HepG2 (cell line): ENCODE results near the gene VWA5B1. TPM values are rescaled to one million over a fixed set of nuclear protein-coding genes. Genes with fewer than 3 reads are reported as not detected.
A peak's percentile ranks its signal among the peaks of the same experiment; 100 is the strongest.

Source experiments
- ATAC-seq: fragments of 200-7000 bp; cut with Tn5 transposase; 3 replicates; pipeline ENCODE4 v1.9.1; 2020; ENCODE audit warnings: mild to moderate bottlenecking, moderate library complexity
- BruUV-seq: library from RNA; stranded (reverse); fragments of 400-500 nt; replicated peaks from 2 replicates; lab custom pipeline; 2021; lab: Mats Ljungman, UMichigan
- CTCF ChIA-PET: fragments of 300-600 bp; formaldehyde crosslinking; extraction: SDS; loops from one replicate; lab custom pipeline; 2021; ENCODE audit warnings: low total read pairs, inconsistent platforms, low intra/inter-chr PET ratio; lab: Yijun Ruan, JAX
- POLR2A ChIA-PET: fragments of 350-600 bp; sonication (Branson Sonifier 250); formaldehyde crosslinking; loops from one replicate; lab custom pipeline; 2020; ENCODE audit warnings: antibody characterized with exemption, inconsistent platforms; lab: Yijun Ruan, JAX
- DNase-seq: peaks from one replicate; pipeline ENCODE4 v3.0.0-alpha.2; 2015; ENCODE audit warnings: low spot score
- FAIRE-seq: peaks from 3 replicates; lab custom pipeline; 2011; peaks lifted over from hg19 to GRCh38; lab: Jason Lieb, UNC
- H2AFZ ChIP-seq: one replicate; pipeline ENCODE4 v1.6.1; 2011; ENCODE audit warnings: low read length, inconsistent platforms
- H3K27ac ChIP-seq: fragments of 300-600 bp; 3 replicates; pipeline ENCODE4 v1.8.0; 2011; ENCODE audit warnings: mixed run types, mild to moderate bottlenecking, mixed read lengths, low read length, inconsistent platforms; ENCODE audit not compliant: insufficient read depth; ENCODE audit errors: extremely low read length
- H3K27me3 ChIP-seq, 2 experiments: fragments of 200-600 bp in 1 of 2; 2 replicates in 1 of 2; 3 replicates in 1 of 2; pipeline versions ENCODE4 v1.6.0 to v1.8.0; 2011; ENCODE audit warnings: low read length in 2 of 2, mild to moderate bottlenecking in 2 of 2, moderate library complexity in 2 of 2, inconsistent platforms in 1 of 2; ENCODE audit not compliant: insufficient read depth in 2 of 2, control insufficient read depth in 1 of 2
- H3K36me3 ChIP-seq, 2 experiments: fragments of 200-600 bp in 1 of 2; replicated peaks in 1 of 2; 2 replicates in 1 of 2; 3 replicates in 1 of 2; pipeline versions ENCODE4 v1.5.1 to v1.8.0; 2011; ENCODE audit warnings: low read length in 2 of 2, inconsistent platforms in 1 of 2; ENCODE audit not compliant: insufficient read depth in 2 of 2, control insufficient read depth in 1 of 2
- H3K4me1 ChIP-seq: 2 replicates; pipeline ENCODE4 v1.5.1; 2012; ENCODE audit warnings: low read length, inconsistent platforms; ENCODE audit not compliant: insufficient read depth
- H3K4me2 ChIP-seq: 2 replicates; pipeline ENCODE4 v1.6.0; 2011; ENCODE audit warnings: low read depth, low read length, inconsistent platforms
- H3K4me3 ChIP-seq, 3 experiments: fragments of 200-600 bp in 1 of 3; sonication (generic), shearing (Covaris generic) in 1 of 3; replicated peaks in 1 of 3; 2 replicates each; pipeline ENCODE4 v1.5.1; 2011 to 2016; ENCODE audit warnings: low read length in 3 of 3, inconsistent platforms in 2 of 3, low read depth in 2 of 3, mild to moderate bottlenecking in 2 of 3, control low read depth in 1 of 3, mixed read lengths in 1 of 3; ENCODE audit not compliant: insufficient read depth in 1 of 3
- H3K79me2 ChIP-seq: one replicate; pipeline ENCODE4 v1.6.1; 2011; ENCODE audit warnings: low read length, inconsistent platforms; ENCODE audit not compliant: insufficient read depth
- H3K9ac ChIP-seq: 2 replicates; pipeline ENCODE4 v1.6.0; 2011; ENCODE audit warnings: mild to moderate bottlenecking, low read depth, low read length, inconsistent platforms; ENCODE audit not compliant: insufficient read depth
- H3K9me3 ChIP-seq: 2 replicates; pipeline ENCODE4 v1.5.1; 2012; ENCODE audit warnings: mild to moderate bottlenecking, low read length
- H4K20me1 ChIP-seq: 2 replicates; pipeline ENCODE4 v1.6.0; 2011; ENCODE audit warnings: inconsistent platforms, mild to moderate bottlenecking, low read length, moderate library complexity; ENCODE audit not compliant: insufficient read depth
- ATF1 ChIP-seq: IDR thresholded peaks from 2 replicates; pipeline ENCODE4 v1.6.1; 2016; ENCODE audit warnings: mild to moderate bottlenecking, control low read depth
- ATF7 ChIP-seq, 2 experiments: fragments of 450-650 bp in 1 of 2; sonication (generic) in 1 of 2; formaldehyde crosslinking in 1 of 2; IDR thresholded peaks; 2 replicates each; pipeline versions ENCODE4 v1.4.0 to v1.6.1; 2016 to 2020; ENCODE audit warnings: antibody characterized with exemption in 1 of 2, mild to moderate bottlenecking in 1 of 2, missing genetic modification reagents in 1 of 2
- CEBPB ChIP-seq: IDR thresholded peaks from 2 replicates; pipeline ENCODE4 v1.6.1; 2011; ENCODE audit warnings: low read depth, low read length, improper control_type of control experiment, borderline replicate concordance
- CREB1 ChIP-seq, 2 experiments: fragments of 450-650 bp in 1 of 2; IDR thresholded peaks; 2 replicates each; pipeline ENCODE4 v1.6.1; 2016 to 2017; ENCODE audit warnings: control low read depth in 1 of 2, mild to moderate bottlenecking in 1 of 2, missing compliant biosample characterization in 1 of 2, missing genetic modification characterization in 1 of 2
- FOXK2 ChIP-seq: fragments of 450-650 bp; IDR thresholded peaks from 2 replicates; pipeline ENCODE4 v1.6.1; 2016
- JDP2 ChIP-seq: sonication (generic); formaldehyde crosslinking; IDR thresholded peaks from 2 replicates; pipeline ENCODE4 v1.8.1; 2022; ENCODE audit warnings: missing genetic modification reagents, borderline replicate concordance
- MAFK ChIP-seq, 2 experiments: IDR thresholded peaks in 1 of 2; conservative IDR thresholded peaks in 1 of 2; 2 replicates each; pipeline ENCODE4 v1.6.1; 2011; ENCODE audit warnings: improper control_type of control experiment in 2 of 2, low read length in 2 of 2
- NCOR1 ChIP-seq: fragments of 200-600 bp; sonication (generic); IDR thresholded peaks from 2 replicates; pipeline ENCODE4 v1.7.0; 2017; ENCODE audit warnings: antibody characterized with exemption, low read length, borderline replicate concordance
- RFXANK ChIP-seq: IDR thresholded peaks from 2 replicates; pipeline ENCODE4 v1.6.1; 2016
- ZNF562 ChIP-seq: sonication (generic); formaldehyde crosslinking; IDR thresholded peaks from 2 replicates; pipeline ENCODE4 v1.8.0; 2022; ENCODE audit warnings: missing genetic modification reagents, borderline replicate concordance
- WGBS: methylation state at CpG from one replicate; pipeline ENCODE4 v1.1.6; 2017; ENCODE audit warnings: low lambda C conversion rate; 5-methylcytosine and 5-hydroxymethylcytosine counted together
- in situ Hi-C: cut with HindIII; loops from 2 replicates; pipeline ENCODE4 v1.10.0; 2017; ENCODE audit warnings: low pct_unique_long_range_greater_than_20kb; ENCODE audit not compliant: extremely low pct_ligation_motif_present
- intact Hi-C: fragments of 100-400 bp; cut with micrococcal nuclease; formaldehyde crosslinking; loops from one replicate; pipeline ENCODE4 v1.10.0; 2022; ENCODE audit not compliant: unreplicated experiment
- polyA plus RNA-seq, 8 experiments: library from polyadenylated mRNA; depleted of rRNA in 3 of 8; stranded (reverse) in 7 of 8; unstranded in 1 of 8; fragments of >200 nt; fragmentation: Illumina TruSeq in 4 of 8; extraction: Trizol in 4 of 8; gene quantifications; 2 replicates each; pipeline versions ENCODE4 v1.2.1 to v1.2.3, GENCODE V29; 2011 to 2016; ENCODE audit warnings: low read depth in 4 of 8, missing spikeins in 1 of 8, mixed read lengths in 1 of 8; ENCODE audit not compliant: insufficient read depth in 1 of 8
- total RNA-seq, 5 experiments: library from RNA; depleted of rRNA; stranded (reverse); fragments of >200 nt; fragmentation: Illumina TruSeq; extraction: Trizol; gene quantifications; 2 replicates each; pipeline ENCODE4 v1.2.3, GENCODE V29; 2016; ENCODE audit warnings: low read depth in 1 of 5

VWA5B1 gene
- total and polyA plus RNA-seq, 2 of the 13 experiments (the other 11 are each of a cell fraction or from before 2014, with no cell fraction given) = not detected

DNA sequence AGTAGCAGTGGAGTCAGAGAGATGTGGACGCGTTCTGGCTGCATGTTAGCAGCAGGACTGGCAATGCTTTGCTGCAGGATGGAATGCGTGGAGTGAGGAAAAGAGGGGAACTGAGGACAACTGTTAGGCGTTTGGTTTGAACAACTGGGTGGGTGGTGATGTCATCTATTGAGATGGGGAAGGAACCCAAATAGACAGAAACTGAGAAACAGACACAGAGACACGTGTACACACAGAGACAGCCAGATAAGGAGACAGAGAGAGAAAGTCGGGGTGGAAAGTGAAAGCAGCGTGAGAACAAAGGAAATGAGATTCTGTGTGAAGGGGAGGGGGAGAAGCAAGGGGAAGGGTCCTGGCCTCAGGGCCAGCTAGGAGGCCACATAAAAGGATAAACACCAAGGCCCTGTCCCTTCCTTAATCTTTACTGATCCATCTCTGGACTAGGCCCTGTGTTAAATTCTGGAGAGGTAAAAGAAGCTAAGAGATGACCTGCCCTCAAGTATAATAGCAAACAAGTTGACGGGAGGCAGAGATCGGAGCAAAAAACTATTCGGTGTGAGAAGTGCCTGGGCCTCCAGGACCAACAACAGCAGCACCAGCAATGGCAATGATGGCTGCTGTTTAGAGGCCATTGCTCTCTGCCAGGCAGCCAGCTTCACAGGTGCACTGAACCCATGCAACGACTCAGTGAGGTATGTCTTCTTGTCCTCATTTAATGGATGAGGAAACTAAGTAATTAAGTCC is 31.6 kb downstream of the VWA5B1 start:
- Histone ChIP-seq H3K36me3 (no peaks in the 10 kb centered on the region), H4K20me1 (no peaks in the 10 kb centered on the region), H3K9ac (no peak overlapping the region), H3K9me3 (no peaks in the 10 kb centered on the region), H3K27ac (no peak overlapping the region), H3K4me3 (no peak overlapping the region), H2AFZ (no peak overlapping the region), H3K4me2 (no peak overlapping the region), H3K4me1 (no peaks in the 10 kb centered on the region), H3K79me2 (no peaks in the 10 kb centered on the region), H3K27me3 (peaks cover 11 to 74% of the 10 kb centered on the region in 2 experiments)
- in situ Hi-C loops = no loop called here
- no peak for DNase-seq
- ChIA-PET POLR2A (no interaction called here), CTCF (no interaction called here)
- intact Hi-C loops = no loop called here
- no TSS peak for BruUV-seq
- ATAC-seq = no peak
- TF ChIP-seq RFXANK (CRISPR knock-in tag) = no peak
- TF ChIP-seq CREB1 (IDR thresholded peaks at IDR 0.05) = 0 out of 2 replicates have a peak, but pooled peaks have one; percentile 2
- TF ChIP-seq CREB1 (CRISPR knock-in tag; IDR thresholded peaks at IDR 0.05) = no peak
- TF ChIP-seq ATF7 (IDR thresholded peaks at IDR 0.05) = peak; percentile 82
- TF ChIP-seq ATF7 (CRISPR knock-in tag; IDR thresholded peaks at IDR 0.05) = no peak
- 34% methylated on average over 11 of the region's 11 CpGs for WGBS
- no peak for FAIRE-seq

DNA sequence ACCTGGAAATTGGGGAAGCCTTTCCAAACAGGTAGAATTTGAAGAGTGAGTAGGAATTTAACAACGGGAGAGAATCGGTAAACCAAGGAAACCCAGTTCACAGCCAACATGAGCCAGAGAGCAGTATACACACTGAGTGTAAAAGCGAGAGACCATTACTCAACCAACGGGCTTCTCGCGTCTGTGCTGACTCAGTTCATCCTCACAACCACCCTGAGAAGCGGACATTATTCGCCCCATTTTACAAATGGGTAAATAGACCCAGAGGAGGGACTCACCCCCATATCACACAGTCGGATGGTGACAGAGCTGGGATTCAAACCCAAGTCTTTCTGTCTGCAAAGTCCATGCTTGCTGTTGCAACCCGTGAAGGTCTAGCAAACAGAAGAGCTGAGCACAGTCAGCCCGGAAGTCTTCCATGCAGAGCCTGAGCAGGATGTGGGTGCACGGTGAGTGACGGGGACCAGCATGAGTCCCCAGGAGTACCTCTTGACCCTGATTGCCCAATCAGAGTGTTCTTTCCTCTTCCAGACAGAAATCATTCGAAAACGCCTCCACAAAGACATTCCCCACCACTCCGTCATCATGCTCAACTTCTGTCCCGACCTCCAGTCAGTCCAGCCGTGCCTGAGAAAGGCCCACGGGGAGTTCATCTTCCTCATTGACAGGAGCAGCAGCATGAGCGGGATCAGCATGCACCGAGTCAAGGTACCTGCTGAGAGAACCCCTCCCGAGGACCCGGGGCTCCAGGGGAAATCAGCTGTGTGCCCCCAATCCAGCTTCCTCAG is 32.3 kb downstream of the VWA5B1 start:
- Histone ChIP-seq H3K79me2 (no peaks in the 10 kb centered on the region), H3K27me3 (peaks cover 8 to 70% of the 10 kb centered on the region in 2 experiments), H3K36me3 (no peaks in the 10 kb centered on the region), H3K9ac (no peak overlapping the region), H3K4me3 (no peak overlapping the region), H3K27ac (no peak overlapping the region), H3K4me1 (no peaks in the 10 kb centered on the region), H3K9me3 (no peaks in the 10 kb centered on the region), H3K4me2 (no peak overlapping the region), H2AFZ (no peak overlapping the region), H4K20me1 (no peaks in the 10 kb centered on the region)
- intact Hi-C loops (no loop called here), in situ Hi-C loops (no loop called here)
- FAIRE-seq (no peak), ATAC-seq (no peak), DNase-seq (no peak)
- no TSS peak for BruUV-seq
- no peak for TF ChIP-seq ATF1 (CRISPR knock-in tag)
- TF ChIP-seq FOXK2 = no peak
- peak; percentile 13; the same call in 1 of the 2 replicates for TF ChIP-seq CEBPB
- TF ChIP-seq MAFK (conservative IDR thresholded peaks at IDR 0.05 in 1 of 2, IDR thresholded peaks at IDR 0.05 in 1 of 2; ENCODE audit: low read length in 2 of 2) = peak in 1 of 2 experiments; percentile 36; a peak in 2 of 4 replicates
- no peak for TF ChIP-seq JDP2 (CRISPR knock-in tag)
- no peak for TF ChIP-seq NCOR1
- TF ChIP-seq ZNF562 = no peak
- WGBS = 25% methylated on average over 23 of the region's 23 CpGs
- POLR2A ChIA-PET = no interaction called here
- CTCF ChIA-PET = no interaction called here
